ENCODE measurements around the gene TPO.
"Not testable (repeated sequence)": the region's sequence is repeated elsewhere in the genome, so short reads cannot be mapped to it uniquely, and the experiment has no call there.

Gene TPO

GRCh38 chr2:1515986-1516797 is 102.9 kb downstream of the TPO start:
- H3K36me3 ChIP-seq (ENCODE audit: insufficient read depth, low read length): no peaks in the 10 kb centered on the region
- H3K9ac ChIP-seq (ENCODE audit: low read depth, low read length): no peak overlapping the region
- H3K9me3 ChIP-seq (ENCODE audit: control insufficient read depth, insufficient read depth, low read length): no peaks in the 10 kb centered on the region
- no peaks in the 10 kb centered on the region for H3K4me1 ChIP-seq (ENCODE audit: insufficient read depth, low read length)

GRCh38 chr2:1516798-1517060 is 103.5 kb downstream of the TPO start:
- Histone ChIP-seq H3K4me1 (ENCODE audit: insufficient read depth, low read length) (no peaks in the 10 kb centered on the region), H3K9ac (ENCODE audit: low read depth, low read length) (no peak overlapping the region), H3K9me3 (ENCODE audit: control insufficient read depth, insufficient read depth, low read length) (no peaks in the 10 kb centered on the region), H3K36me3 (ENCODE audit: insufficient read depth, low read length) (no peaks in the 10 kb centered on the region)

- not testable (repeated sequence) for H3K4me1 ChIP-seq (ENCODE audit: insufficient read depth, low read length); H3K36me3 ChIP-seq (ENCODE audit: insufficient read depth, low read length); H3K9me3 ChIP-seq (ENCODE audit: control insufficient read depth, insufficient read depth, low read length); H3K9ac ChIP-seq (ENCODE audit: low read depth, low read length)
Measured at GRCh38 chr2:1517291-1517690, 104.0 kb downstream of the TPO start.

- no peak overlapping the region for H3K9ac ChIP-seq (ENCODE audit: low read depth, low read length)
- no peaks in the 10 kb centered on the region for H3K36me3 ChIP-seq (ENCODE audit: insufficient read depth, low read length)
- H3K4me1 ChIP-seq (ENCODE audit: insufficient read depth, low read length): no peaks in the 10 kb centered on the region
- no peaks in the 10 kb centered on the region for H3K9me3 ChIP-seq (ENCODE audit: control insufficient read depth, insufficient read depth, low read length)
Measured at GRCh38 chr2:1517786-1518185, 104.5 kb downstream of the TPO start.

GRCh38 chr2:1518331-1518803 is 105.1 kb downstream of the TPO start:
- Histone ChIP-seq H3K36me3 (ENCODE audit: insufficient read depth, low read length) (no peaks in the 10 kb centered on the region), H3K4me1 (ENCODE audit: insufficient read depth, low read length) (no peaks in the 10 kb centered on the region), H3K9me3 (ENCODE audit: control insufficient read depth, insufficient read depth, low read length) (no peaks in the 10 kb centered on the region), H3K9ac (ENCODE audit: low read depth, low read length) (no peak overlapping the region)

- H3K9ac ChIP-seq (ENCODE audit: low read depth, low read length): no peak overlapping the region
- no peaks in the 10 kb centered on the region for H3K36me3 ChIP-seq (ENCODE audit: insufficient read depth, low read length)
- no peaks in the 10 kb centered on the region; the same call in 1 of the 2 replicates for H3K9me3 ChIP-seq (ENCODE audit: control insufficient read depth, insufficient read depth, low read length)
- no peaks in the 10 kb centered on the region for H3K4me1 ChIP-seq (ENCODE audit: insufficient read depth, low read length)
Measured at GRCh38 chr2:1518867-1519530, 105.7 kb downstream of the TPO start.

GRCh38 chr2:1521191-1521877 is 108.1 kb downstream of the TPO start:
- no peak overlapping the region for H3K9ac ChIP-seq (ENCODE audit: low read depth, low read length)
- H3K36me3 ChIP-seq (ENCODE audit: insufficient read depth, low read length): no peaks in the 10 kb centered on the region
- H3K4me1 ChIP-seq (ENCODE audit: insufficient read depth, low read length): no peaks in the 10 kb centered on the region
- H3K9me3 ChIP-seq (ENCODE audit: control insufficient read depth, insufficient read depth, low read length): no peaks in the 10 kb centered on the region; the same call in 1 of the 2 replicates

GRCh38 chr2:1521878-1522830 is 108.9 kb downstream of the TPO start:
- Histone ChIP-seq H3K9ac (ENCODE audit: low read depth, low read length) (no peak overlapping the region), H3K4me1 (ENCODE audit: insufficient read depth, low read length) (no peaks in the 10 kb centered on the region), H3K9me3 (ENCODE audit: control insufficient read depth, insufficient read depth, low read length) (no peaks in the 10 kb centered on the region; the same call in 1 of the 2 replicates), H3K36me3 (ENCODE audit: insufficient read depth, low read length) (no peaks in the 10 kb centered on the region)

GRCh38 chr2:1527153-1527992 is 114.1 kb downstream of the TPO start:
- Histone ChIP-seq H3K9me3 (ENCODE audit: control insufficient read depth, insufficient read depth, low read length) (no peaks in the 10 kb centered on the region; the same call in 1 of the 2 replicates), H3K36me3 (ENCODE audit: insufficient read depth, low read length) (no peaks in the 10 kb centered on the region), H3K9ac (ENCODE audit: low read depth, low read length) (no peak overlapping the region), H3K4me1 (ENCODE audit: insufficient read depth, low read length) (no peaks in the 10 kb centered on the region)

GRCh38 chr2:1528273-1529064 is 115.2 kb downstream of the TPO start:
- Histone ChIP-seq H3K9me3 (ENCODE audit: control insufficient read depth, insufficient read depth, low read length) (no peaks in the 10 kb centered on the region; the same call in 1 of the 2 replicates), H3K36me3 (ENCODE audit: insufficient read depth, low read length) (no peaks in the 10 kb centered on the region), H3K4me1 (ENCODE audit: insufficient read depth, low read length) (no peaks in the 10 kb centered on the region), H3K9ac (ENCODE audit: low read depth, low read length) (no peak overlapping the region)

- Histone ChIP-seq H3K9me3 (ENCODE audit: control insufficient read depth, insufficient read depth, low read length) (no peaks in the 10 kb centered on the region), H3K4me1 (ENCODE audit: insufficient read depth, low read length) (no peaks in the 10 kb centered on the region), H3K9ac (ENCODE audit: low read depth, low read length) (no peak overlapping the region), H3K36me3 (ENCODE audit: insufficient read depth, low read length) (no peaks in the 10 kb centered on the region)
Measured at GRCh38 chr2:1538663-1539062, 125.4 kb downstream of the TPO start.

- Histone ChIP-seq H3K9me3 (ENCODE audit: control insufficient read depth, insufficient read depth, low read length) (no peaks in the 10 kb centered on the region), H3K36me3 (ENCODE audit: insufficient read depth, low read length) (no peaks in the 10 kb centered on the region), H3K9ac (ENCODE audit: low read depth, low read length) (no peak overlapping the region), H3K4me1 (ENCODE audit: insufficient read depth, low read length) (no peaks in the 10 kb centered on the region)
Measured at GRCh38 chr2:1539441-1539840, 126.2 kb downstream of the TPO start.

- H3K9ac ChIP-seq (ENCODE audit: low read depth, low read length): no peak overlapping the region
- no peaks in the 10 kb centered on the region for H3K36me3 ChIP-seq (ENCODE audit: insufficient read depth, low read length)
- H3K9me3 ChIP-seq (ENCODE audit: control insufficient read depth, insufficient read depth, low read length): no peaks in the 10 kb centered on the region
- H3K4me1 ChIP-seq (ENCODE audit: insufficient read depth, low read length): no peaks in the 10 kb centered on the region
Measured at GRCh38 chr2:1539973-1540372, 126.7 kb downstream of the TPO start.
